ENCODE results near the gene PCSK6.

Gene PCSK6

DNA sequence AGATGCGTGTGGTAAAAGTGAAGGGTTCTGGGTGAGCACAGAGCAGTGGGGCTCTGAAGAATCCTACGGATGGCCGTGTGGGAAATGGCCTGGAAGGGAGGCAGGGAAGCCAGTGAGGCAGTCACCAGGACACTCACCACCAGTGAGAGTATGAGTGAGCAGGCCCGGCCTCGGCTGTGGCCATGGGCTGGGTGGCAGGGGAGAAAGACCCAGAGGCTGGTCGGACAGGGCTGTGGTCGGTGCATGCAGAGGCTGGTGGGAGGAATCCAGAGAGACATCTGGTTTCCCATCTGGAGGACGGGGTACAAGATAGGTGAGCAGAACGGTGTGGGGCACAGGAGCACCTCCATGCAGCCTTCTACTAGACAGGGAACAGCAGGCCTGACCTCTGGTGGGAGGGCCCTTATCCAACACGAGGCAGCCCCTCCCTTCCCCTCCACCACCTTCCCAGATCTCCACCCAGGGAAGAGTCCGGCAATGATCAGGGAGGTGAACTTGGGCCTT lies 10.1 kb downstream of the PCSK6 start:
- H3K4me1 ChIP-seq (ENCODE audit: insufficient read depth, low read length) = no peaks in the 10 kb centered on the region
- H3K9ac ChIP-seq (ENCODE audit: low read depth, low read length) = no peak overlapping the region
- no peak overlapping the region for H2AFZ ChIP-seq (ENCODE audit: low read depth, low read length)
- DNase-seq (no peak), ATAC-seq (ENCODE audit: insufficient read depth, low read depth) (no peak)
- H3K79me2 ChIP-seq (ENCODE audit: insufficient read depth, low read length) = no peaks in the 10 kb centered on the region
- H3K27me3 ChIP-seq (ENCODE audit: insufficient read depth, low read length, poor library complexity) = no peaks in the 10 kb centered on the region
- no peak overlapping the region for H3K27ac ChIP-seq (ENCODE audit: low read length)
- no peaks in the 10 kb centered on the region for H4K20me1 ChIP-seq (ENCODE audit: insufficient read depth, low read length)
- TF ChIP-seq, protein P1, sequence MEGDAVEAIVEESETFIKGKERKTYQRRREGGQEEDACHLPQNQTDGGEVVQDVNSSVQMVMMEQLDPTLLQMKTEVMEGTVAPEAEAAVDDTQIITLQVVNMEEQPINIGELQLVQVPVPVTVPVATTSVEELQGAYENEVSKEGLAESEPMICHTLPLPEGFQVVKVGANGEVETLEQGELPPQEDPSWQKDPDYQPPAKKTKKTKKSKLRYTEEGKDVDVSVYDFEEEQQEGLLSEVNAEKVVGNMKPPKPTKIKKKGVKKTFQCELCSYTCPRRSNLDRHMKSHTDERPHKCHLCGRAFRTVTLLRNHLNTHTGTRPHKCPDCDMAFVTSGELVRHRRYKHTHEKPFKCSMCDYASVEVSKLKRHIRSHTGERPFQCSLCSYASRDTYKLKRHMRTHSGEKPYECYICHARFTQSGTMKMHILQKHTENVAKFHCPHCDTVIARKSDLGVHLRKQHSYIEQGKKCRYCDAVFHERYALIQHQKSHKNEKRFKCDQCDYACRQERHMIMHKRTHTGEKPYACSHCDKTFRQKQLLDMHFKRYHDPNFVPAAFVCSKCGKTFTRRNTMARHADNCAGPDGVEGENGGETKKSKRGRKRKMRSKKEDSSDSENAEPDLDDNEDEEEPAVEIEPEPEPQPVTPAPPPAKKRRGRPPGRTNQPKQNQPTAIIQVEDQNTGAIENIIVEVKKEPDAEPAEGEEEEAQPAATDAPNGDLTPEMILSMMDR (IDR thresholded peaks at IDR 0.05; ENCODE audit: borderline replicate concordance, extremely low read depth, low read length, poor library complexity, severe bottlenecking) = no peak
- TF ChIP-seq EZH2 (IDR thresholded peaks at IDR 0.05; ENCODE audit: borderline replicate concordance, low read depth, low read length, severe bottlenecking) = no peak
- no peaks in the 10 kb centered on the region for H3K36me3 ChIP-seq (ENCODE audit: insufficient read depth, low read length)
- no peaks in the 10 kb centered on the region for H3K9me3 ChIP-seq (ENCODE audit: insufficient read depth, low read length, severe bottlenecking)
- no peak overlapping the region for H3K4me3 ChIP-seq (ENCODE audit: low read depth in 1 of 2, low read length in 2 of 2)
- H3K4me2 ChIP-seq (ENCODE audit: insufficient read depth, low read length) = no peak overlapping the region

DNA sequence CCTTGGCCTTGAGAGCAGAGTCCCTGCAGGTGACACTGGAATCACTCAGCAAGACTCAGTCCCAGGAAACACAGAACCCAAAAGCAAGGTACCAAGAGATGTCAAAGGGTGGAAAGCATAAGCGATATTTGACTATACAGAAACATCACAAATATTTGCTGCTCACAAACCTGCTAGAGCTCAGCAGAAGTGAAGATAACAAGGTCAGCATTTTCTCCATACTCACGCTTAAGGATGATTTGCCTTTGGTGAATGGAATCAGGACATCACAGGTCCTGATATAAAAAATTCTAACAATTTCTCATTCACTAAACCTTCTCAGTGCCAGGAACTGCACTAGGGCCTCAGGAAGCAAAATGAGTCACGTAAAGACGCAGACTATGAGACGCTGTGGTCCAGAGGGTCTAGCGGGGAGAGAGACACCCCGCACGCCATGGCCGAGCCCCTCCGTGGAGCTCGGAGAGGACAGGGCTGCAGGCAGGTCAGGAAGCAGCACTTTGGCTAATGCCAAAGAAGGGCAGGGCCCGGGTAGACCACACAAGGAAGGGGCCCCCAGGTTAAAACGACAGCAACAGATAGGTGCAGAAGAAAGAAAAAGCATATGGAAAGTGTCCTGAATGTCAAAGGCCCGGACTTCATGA lies 10.7 kb downstream of the PCSK6 start:
- H3K4me1 ChIP-seq (ENCODE audit: insufficient read depth, low read length) = no peaks in the 10 kb centered on the region
- H2AFZ ChIP-seq (ENCODE audit: low read depth, low read length) = no peak overlapping the region
- ATAC-seq (ENCODE audit: insufficient read depth, low read depth) = no peak
- no peak overlapping the region for H3K4me3 ChIP-seq (ENCODE audit: low read depth in 1 of 2, low read length in 2 of 2)
- no peak overlapping the region for H3K27ac ChIP-seq (ENCODE audit: low read length)
- no peaks in the 10 kb centered on the region for H3K9me3 ChIP-seq (ENCODE audit: insufficient read depth, low read length, severe bottlenecking)
- TF ChIP-seq EZH2 (IDR thresholded peaks at IDR 0.05; ENCODE audit: borderline replicate concordance, low read depth, low read length, severe bottlenecking) = no peak
- TF ChIP-seq, protein P1 (IDR thresholded peaks at IDR 0.05; ENCODE audit: borderline replicate concordance, extremely low read depth, low read length, poor library complexity, severe bottlenecking) = no peak
- H3K79me2 ChIP-seq (ENCODE audit: insufficient read depth, low read length) = no peaks in the 10 kb centered on the region
- no peaks in the 10 kb centered on the region for H3K36me3 ChIP-seq (ENCODE audit: insufficient read depth, low read length)
- H3K4me2 ChIP-seq (ENCODE audit: insufficient read depth, low read length) = no peak overlapping the region
- no peak for DNase-seq
- H3K27me3 ChIP-seq (ENCODE audit: insufficient read depth, low read length, poor library complexity) = no peaks in the 10 kb centered on the region
- H3K9ac ChIP-seq (ENCODE audit: low read depth, low read length) = no peak overlapping the region
- H4K20me1 ChIP-seq (ENCODE audit: insufficient read depth, low read length) = no peaks in the 10 kb centered on the region

DNA sequence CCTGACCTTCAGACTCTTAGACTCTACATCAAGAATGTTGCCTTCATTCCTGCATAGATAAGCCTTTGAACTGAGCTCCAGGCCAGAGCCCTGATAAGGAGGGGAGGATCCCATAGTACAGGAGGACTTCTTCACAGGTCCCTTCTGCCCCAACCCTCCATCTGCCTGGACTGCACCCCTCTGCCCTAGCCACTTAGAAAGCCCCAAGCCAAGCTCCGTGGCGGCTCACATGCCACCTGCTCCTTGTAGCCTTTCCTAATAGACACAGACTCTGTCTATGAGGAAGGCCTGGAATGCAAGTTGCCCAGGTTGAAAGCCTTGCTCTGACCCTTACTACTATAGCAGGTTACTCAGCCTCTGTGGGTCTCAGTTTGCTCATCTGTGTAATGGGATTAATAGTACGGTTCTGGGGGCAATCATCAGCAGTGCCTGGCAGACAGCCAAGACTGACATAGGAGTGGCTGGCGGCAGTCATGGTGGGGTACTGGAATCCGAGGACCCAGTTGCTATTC lies 11.6 kb downstream of the PCSK6 start:
- ATAC-seq (ENCODE audit: insufficient read depth, low read depth) (no peak), DNase-seq (no peak)
- Histone ChIP-seq H3K4me2 (ENCODE audit: insufficient read depth, low read length) (no peak overlapping the region), H3K79me2 (ENCODE audit: insufficient read depth, low read length) (no peaks in the 10 kb centered on the region), H3K27me3 (ENCODE audit: insufficient read depth, low read length, poor library complexity) (no peaks in the 10 kb centered on the region), H3K9ac (ENCODE audit: low read depth, low read length) (no peak overlapping the region), H3K9me3 (ENCODE audit: insufficient read depth, low read length, severe bottlenecking) (no peaks in the 10 kb centered on the region), H3K4me1 (ENCODE audit: insufficient read depth, low read length) (no peaks in the 10 kb centered on the region), H3K4me3 (ENCODE audit: low read depth in 1 of 2, low read length in 2 of 2) (no peak overlapping the region), H3K36me3 (ENCODE audit: insufficient read depth, low read length) (no peaks in the 10 kb centered on the region), H4K20me1 (ENCODE audit: insufficient read depth, low read length) (no peaks in the 10 kb centered on the region), H3K27ac (ENCODE audit: low read length) (no peak overlapping the region), H2AFZ (ENCODE audit: low read depth, low read length) (no peak overlapping the region)
- TF ChIP-seq, protein P1 (IDR thresholded peaks at IDR 0.05; ENCODE audit: borderline replicate concordance, extremely low read depth, low read length, poor library complexity, severe bottlenecking) = no peak
- no peak for TF ChIP-seq EZH2 (IDR thresholded peaks at IDR 0.05; ENCODE audit: borderline replicate concordance, low read depth, low read length, severe bottlenecking)
